VCaP (cell line): ENCODE results near the gene SLC25A18.

Experiments
- H3K27ac ChIP-seq: fragments of 450-650 bp; 2 replicates; pipeline ENCODE4 v1.5.1; 2017
- CTCF ChIP-seq: fragments of 450-650 bp; conservative IDR thresholded peaks from 2 replicates; pipeline ENCODE4 v1.5.1; 2017; ENCODE audit warnings: mild to moderate bottlenecking, moderate library complexity

The SLC25A18 gene

GRCh38 chr22:17590586-17590985 is 27.3 kb downstream of the SLC25A18 start:
- no peak overlapping the region; the same call in 1 of the 2 replicates for H3K27ac ChIP-seq

DNA sequence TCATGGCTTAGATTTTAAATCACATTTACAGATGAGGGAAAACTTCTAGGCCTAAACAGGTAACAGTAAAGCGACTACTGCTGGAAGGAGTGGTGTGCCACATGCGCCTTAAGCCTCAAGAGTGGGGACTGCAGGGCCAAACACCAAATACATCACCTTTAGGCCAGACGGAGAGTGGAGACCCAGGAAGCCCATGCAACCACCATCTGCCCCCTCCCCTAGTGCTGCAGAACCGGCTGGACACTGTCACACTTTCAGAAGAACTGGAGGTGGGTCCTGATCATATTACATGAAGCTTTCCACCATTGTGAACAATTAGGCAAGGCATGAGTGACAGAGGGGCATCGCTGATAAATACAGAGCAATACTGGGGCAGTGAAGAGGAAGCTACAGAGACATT is 28.9 kb downstream of the SLC25A18 start:
- peak overlapping the region; percentile 26; the same call in 1 of the 2 replicates for H3K27ac ChIP-seq
- TF ChIP-seq CTCF, result no peak

More at GRCh38 chr22:17590586-17590985, 27.3 kb downstream of the SLC25A18 start:
- no peak for TF ChIP-seq CTCF

DNA sequence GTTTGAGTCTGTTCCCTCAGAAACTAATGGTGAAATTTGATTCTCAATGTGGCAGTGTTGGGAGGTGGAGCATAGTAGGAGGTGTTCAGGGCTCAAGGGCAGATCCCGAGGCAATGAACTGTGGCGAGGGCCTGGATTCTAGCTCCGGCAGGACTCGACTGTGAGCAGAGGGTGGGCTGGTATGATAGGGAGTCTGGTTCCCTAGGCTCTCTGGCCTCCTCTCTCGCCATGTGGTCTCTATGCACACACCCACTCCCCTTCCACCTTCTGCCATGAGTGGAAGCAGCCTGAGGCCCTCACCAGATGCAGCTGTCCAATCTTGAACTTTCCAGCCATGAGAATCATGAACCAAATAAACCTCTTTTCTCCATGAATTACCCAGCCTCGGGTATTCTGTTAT is 32.9 kb downstream of the SLC25A18 start:
- no peak for TF ChIP-seq CTCF
- no peak overlapping the region for H3K27ac ChIP-seq

DNA sequence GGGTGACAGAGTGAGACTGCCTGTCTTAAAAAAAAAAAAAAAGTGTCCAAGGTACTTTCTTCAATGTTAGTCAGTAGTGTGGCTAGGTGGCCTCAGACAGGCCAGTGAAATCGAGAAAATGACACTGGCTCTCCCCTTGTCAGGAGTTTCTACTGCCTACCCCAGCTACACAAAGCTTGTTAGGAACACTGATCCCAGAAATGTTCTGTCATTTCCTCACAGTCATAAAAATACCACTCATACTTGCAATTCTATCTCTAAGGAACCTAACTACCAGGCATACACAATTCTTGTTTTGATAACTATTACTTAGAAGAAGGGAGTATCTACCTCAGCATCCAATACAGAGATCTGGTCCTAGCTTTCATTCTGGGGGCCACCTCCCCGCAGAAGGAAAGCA is 33.9 kb downstream of the SLC25A18 start:
- no peak for TF ChIP-seq CTCF

DNA sequence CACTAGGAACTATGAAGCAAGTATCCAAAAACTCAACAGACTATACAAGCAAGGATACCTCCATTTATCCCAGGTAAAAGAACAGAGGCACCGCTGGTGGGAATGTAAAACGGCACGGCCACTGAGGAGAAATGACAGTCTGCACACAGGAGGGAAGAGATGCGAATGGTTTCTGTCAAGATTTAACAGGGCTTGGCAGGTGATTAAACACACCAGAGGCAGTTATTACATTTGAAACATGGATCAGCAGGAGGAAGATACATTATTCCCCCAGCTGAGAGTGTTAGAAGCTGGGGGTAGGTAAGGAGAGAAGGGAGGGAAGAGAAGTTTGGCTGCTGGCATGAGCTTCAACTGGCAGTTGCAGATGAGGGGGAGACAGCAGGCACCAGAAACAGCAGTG is 35.0 kb downstream of the SLC25A18 start:
- peak overlapping the region; percentile 95; the same call in 1 of the 2 replicates for H3K27ac ChIP-seq
- no peak for TF ChIP-seq CTCF

More for the DNA sequence above, 33.9 kb downstream of the SLC25A18 start:
- H3K27ac ChIP-seq, result peak overlapping the region; percentile 95; the same call in 1 of the 2 replicates

DNA sequence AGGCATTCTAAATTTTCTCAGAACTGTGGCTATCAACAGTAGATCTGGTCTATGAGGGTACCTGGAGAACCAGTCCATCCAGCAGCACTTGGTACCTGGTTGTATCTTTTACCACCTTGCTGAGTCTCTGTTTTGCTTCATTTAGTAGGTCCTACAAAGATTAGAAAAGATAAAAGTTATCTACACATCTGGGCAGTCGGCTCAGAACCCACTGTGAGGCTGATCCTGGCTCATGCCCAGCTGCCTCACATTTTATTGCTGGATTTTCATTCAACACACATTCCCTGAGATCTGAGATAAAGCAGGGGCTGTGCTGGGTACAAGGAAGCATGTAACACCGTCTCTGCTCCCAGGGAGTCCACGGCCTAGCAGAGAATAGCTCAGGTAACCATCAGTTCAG is 37.7 kb downstream of the SLC25A18 start:
- TF ChIP-seq CTCF, result no peak
- H3K27ac ChIP-seq, result peak overlapping the region; percentile 95

DNA sequence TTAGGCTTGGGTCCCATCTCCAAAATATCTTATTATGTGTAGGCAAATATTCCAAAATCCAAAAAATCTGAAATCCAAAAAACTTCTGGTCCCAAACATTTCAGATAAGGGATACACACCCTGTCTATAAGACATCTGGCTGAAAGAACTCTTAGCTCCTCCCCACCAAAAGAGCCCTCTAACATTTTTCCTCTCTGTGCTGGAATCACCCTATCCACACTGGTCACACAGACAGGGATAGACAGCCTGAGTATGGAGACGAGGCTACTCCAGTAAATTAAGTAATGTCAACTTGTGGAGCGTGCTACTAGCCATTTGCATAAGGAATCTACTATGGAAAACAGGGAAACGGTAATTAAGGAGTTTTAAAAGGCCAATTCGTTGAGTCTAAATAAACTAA is 40.4 kb downstream of the SLC25A18 start:
- H3K27ac ChIP-seq, result peak overlapping the region; percentile 95; the same call in 1 of the 2 replicates
- TF ChIP-seq CTCF, result no peak
